Testis (tissue), 3 donors: ENCODE measurements around the gene AQP6. TPM values are rescaled to one million over a fixed set of nuclear protein-coding genes. Genes with fewer than 3 reads are reported as not detected.

Experiments used
- DNase-seq: peaks from one replicate; pipeline ENCODE4 v3.0.0-alpha.2; 2019
- H3K27ac ChIP-seq, 2 donors: fragments of 200-600 bp; sonication (generic); one replicate each; pipeline ENCODE4 v1.5.1; 2019
- H3K27me3 ChIP-seq: fragments of 200-600 bp; sonication (generic); one replicate; pipeline ENCODE4 v1.5.1; 2019
- H3K36me3 ChIP-seq: fragments of 200-600 bp; sonication (generic); one replicate; pipeline ENCODE4 v1.5.1; 2017; ENCODE audit warnings: low read depth; ENCODE audit errors: missing control alignments
- H3K4me1 ChIP-seq: fragments of 200-600 bp; sonication (generic); one replicate; pipeline ENCODE4 v1.5.1; 2019
- H3K4me3 ChIP-seq, 2 donors: fragments of 200-600 bp; sonication (generic); one replicate each; pipeline ENCODE4 v1.5.1; 2017 to 2019
- H3K9me3 ChIP-seq: fragments of 200-600 bp; sonication (generic); one replicate; pipeline ENCODE4 v1.5.1; 2017
- POLR2A ChIP-seq: fragments of 450-650 bp; IDR thresholded peaks from one replicate; pipeline ENCODE4 v1.6.1; 2017; ENCODE audit warnings: antibody characterized with exemption, mild to moderate bottlenecking, moderate library complexity
- WGBS, 2 donors: methylation state at CpG; one replicate each; pipeline ENCODE4 v1.1.5; 2018; 5-methylcytosine and 5-hydroxymethylcytosine counted together
- intact Hi-C: fragments of 100-400 bp; cut with DNase I; formaldehyde crosslinking; loops from one replicate; pipeline ENCODE4 v1.15.1; 2023; ENCODE audit warnings: low total_unique reads
- polyA plus RNA-seq: library from polyadenylated mRNA; stranded (reverse); fragments of 350-450 nt; fragmentation: Illumina TruSeq; extraction: RNeasy Lipid Tissue Mini Kit (QIAGEN cat#74804); gene quantifications from one replicate; pipeline ENCODE4 v1.2.3, GENCODE V29; 2014; ENCODE audit warnings: low read depth, low replicate concordance; ENCODE audit not compliant: insufficient read depth
- total RNA-seq, 2 donors: library from RNA; depleted of rRNA; stranded (reverse); fragments of >200 nt; gene quantifications; one replicate each; pipeline ENCODE4 v1.2.3, GENCODE V29; 2016
- TF ChIP-seq, protein P1 (sequence below), 3 experiments: fragments of 450-650 bp in 2 of 3; fragments of 200-600 bp in 1 of 3; sonication (generic) in 1 of 3; IDR thresholded peaks; one replicate each; pipeline ENCODE4 v1.5.1; 2016 to 2019; ENCODE audit warnings: antibody characterized with exemption in 3 of 3, mild to moderate bottlenecking in 2 of 3, moderate library complexity in 1 of 3

Gene AQP6
- total and polyA plus RNA-seq, 3 donors from 2014 or later, result 1.7 to 3.1 (median 2.2) TPM

DNA sequence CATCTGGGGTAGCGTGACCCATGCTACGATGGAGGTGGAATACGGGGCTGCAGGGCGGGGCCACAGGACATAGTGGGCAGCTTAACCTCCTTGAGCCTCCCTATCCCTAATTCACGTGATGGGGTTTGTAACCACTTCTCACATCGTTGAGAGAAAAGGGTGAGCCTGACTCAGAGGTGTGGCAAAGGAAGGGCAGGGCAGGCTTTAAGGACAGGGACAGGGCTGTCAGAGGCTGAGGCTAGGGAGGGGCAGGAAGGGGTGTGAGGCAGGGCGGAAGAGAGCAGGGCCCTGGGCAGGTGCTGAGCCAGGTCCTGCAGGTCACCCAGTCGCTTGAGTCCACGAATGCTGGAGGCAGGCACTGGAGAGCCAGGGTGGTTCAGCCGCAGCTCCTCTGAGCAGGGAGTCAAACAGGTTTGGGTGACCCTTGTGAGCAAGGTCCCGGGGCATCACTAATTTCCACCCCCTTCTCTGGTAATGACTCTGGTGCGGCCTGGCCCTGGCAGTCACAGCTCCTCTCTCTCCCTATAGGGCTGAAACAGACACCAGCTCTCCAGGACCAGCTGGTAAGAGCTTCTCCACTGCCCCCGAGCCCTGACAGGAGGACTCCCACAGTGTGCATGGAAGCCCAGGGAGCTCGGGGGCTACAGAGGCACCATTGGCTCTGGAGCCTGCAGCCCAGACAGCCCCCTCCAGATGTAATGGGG lies 29.7 kb upstream of the AQP6 start:
- no peak for TF ChIP-seq POLR2A
- TF ChIP-seq, protein P1, sequence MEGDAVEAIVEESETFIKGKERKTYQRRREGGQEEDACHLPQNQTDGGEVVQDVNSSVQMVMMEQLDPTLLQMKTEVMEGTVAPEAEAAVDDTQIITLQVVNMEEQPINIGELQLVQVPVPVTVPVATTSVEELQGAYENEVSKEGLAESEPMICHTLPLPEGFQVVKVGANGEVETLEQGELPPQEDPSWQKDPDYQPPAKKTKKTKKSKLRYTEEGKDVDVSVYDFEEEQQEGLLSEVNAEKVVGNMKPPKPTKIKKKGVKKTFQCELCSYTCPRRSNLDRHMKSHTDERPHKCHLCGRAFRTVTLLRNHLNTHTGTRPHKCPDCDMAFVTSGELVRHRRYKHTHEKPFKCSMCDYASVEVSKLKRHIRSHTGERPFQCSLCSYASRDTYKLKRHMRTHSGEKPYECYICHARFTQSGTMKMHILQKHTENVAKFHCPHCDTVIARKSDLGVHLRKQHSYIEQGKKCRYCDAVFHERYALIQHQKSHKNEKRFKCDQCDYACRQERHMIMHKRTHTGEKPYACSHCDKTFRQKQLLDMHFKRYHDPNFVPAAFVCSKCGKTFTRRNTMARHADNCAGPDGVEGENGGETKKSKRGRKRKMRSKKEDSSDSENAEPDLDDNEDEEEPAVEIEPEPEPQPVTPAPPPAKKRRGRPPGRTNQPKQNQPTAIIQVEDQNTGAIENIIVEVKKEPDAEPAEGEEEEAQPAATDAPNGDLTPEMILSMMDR (IDR thresholded peaks at IDR 0.05), result no peak
- no peak overlapping the region for H3K4me3 ChIP-seq
- no peak overlapping the region for H3K27ac ChIP-seq
- no peaks in the 10 kb centered on the region for H3K27me3 ChIP-seq
- H3K9me3 ChIP-seq, result no peaks in the 10 kb centered on the region
- H3K36me3 ChIP-seq, result no peaks in the 10 kb centered on the region
- H3K4me1 ChIP-seq, result peaks cover 10% of the 10 kb centered on the region
- no peak for DNase-seq
- intact Hi-C loops, result no loop called here
- 84 to 86% methylated on average over 8 to 14 of the region's 14 CpGs for WGBS, 2 donors

DNA sequence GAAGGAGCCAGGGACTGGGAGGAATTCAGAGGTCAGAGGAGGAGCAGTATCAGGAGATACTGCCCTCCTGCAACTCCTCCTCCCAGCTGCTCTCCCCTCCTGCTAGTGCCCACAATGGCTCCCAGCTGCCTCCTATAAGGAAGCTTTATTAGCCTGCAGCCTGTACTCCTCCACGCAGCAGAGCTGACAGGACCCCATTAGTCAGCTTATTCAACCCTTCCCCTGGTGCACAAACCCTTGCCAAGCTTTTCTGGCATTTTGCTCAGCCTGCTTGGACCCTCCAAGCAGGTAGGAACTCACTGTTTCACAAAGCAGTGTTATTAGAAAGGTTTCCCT lies 29.2 kb upstream of the AQP6 start:
- intact Hi-C loops, result no loop called here
- DNase-seq, result no peak
- 83% methylated on average over 1 of the region's 1 CpG for WGBS, 2 donors

DNA sequence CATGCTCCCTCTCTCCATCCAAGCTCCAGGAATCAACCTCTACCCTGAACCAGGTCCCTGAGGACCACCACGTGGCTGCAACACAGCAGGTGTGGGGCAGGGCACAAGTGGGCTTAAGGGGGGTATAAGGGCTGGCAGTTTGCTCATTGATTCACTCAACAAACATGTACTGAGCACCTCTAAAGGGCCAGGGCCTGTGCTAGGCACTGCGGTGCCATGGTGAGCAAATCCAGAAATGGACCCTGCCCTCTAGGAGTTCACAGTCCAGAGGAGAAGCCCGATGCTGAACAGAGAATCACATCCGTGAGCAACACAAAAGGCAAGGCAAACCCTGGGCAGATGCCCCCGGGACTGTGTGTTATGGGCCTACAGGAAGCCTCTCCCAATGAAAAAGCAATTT lies 28.7 kb upstream of the AQP6 start:
- H3K9me3 ChIP-seq, result no peaks in the 10 kb centered on the region
- DNase-seq, result no peak
- intact Hi-C loops, result no loop called here

More for the DNA sequence above, 29.2 kb upstream of the AQP6 start:
- Histone ChIP-seq H3K27me3 (no peaks in the 10 kb centered on the region), H3K27ac (no peak overlapping the region), H3K36me3 (no peaks in the 10 kb centered on the region), H3K4me3 (no peak overlapping the region), H3K4me1 (peaks cover 10% of the 10 kb centered on the region), H3K9me3 (no peaks in the 10 kb centered on the region)
- TF ChIP-seq POLR2A, result no peak
- TF ChIP-seq, protein P1 (IDR thresholded peaks at IDR 0.05), result no peak

DNA sequence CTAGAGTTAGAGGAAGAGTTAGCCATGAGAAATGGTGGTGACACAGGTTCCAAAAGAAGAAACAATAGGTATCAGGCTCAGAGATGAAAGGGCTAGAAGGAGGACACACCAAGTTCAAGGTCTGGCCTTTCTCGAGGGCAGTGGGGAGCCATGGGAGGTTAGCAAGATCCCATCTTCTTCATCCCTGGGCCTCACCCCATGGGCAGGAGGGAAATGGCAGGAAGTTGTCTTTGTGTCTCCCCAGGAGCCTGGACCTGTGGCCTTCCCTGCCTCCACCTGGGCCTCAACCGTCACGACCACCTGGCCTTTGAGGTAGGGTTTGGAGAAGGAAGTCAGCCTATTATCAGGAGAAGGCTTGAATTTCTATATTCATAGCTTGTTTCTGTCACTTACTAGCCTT lies 28.0 kb upstream of the AQP6 start:
- Histone ChIP-seq H3K4me1 (peaks cover 2% of the 10 kb centered on the region), H3K27ac (no peak overlapping the region), H3K36me3 (no peaks in the 10 kb centered on the region), H3K9me3 (no peaks in the 10 kb centered on the region), H3K4me3 (no peak overlapping the region), H3K27me3 (no peaks in the 10 kb centered on the region)
- whole genome bisulfite sequencing, 2 donors, result 83 to 87% methylated on average over 3 of the region's 3 CpGs
- intact Hi-C loops, result no loop called here
- no peak for TF ChIP-seq POLR2A
- TF ChIP-seq, protein P1 (IDR thresholded peaks at IDR 0.05), result no peak
- DNase-seq, result no peak

More for the DNA sequence above, 28.7 kb upstream of the AQP6 start:
- no peak overlapping the region for H3K27ac ChIP-seq
- H3K27me3 ChIP-seq, result no peaks in the 10 kb centered on the region
- H3K4me1 ChIP-seq, result peaks cover 7% of the 10 kb centered on the region
- no peak overlapping the region for H3K4me3 ChIP-seq
- TF ChIP-seq, protein P1 (IDR thresholded peaks at IDR 0.05), result no peak
- no peak for TF ChIP-seq POLR2A
- WGBS, 2 donors, result 91 to 93% methylated on average over 5 of the region's 5 CpGs
- H3K36me3 ChIP-seq, result no peaks in the 10 kb centered on the region
